Fibroblast of peridontal ligament (primary cell): ENCODE data around the gene JMJD8.

ENCODE experiments used
- DNase-seq: peaks from one replicate; pipeline ENCODE4 v3.0.0-alpha.2; 2010; ENCODE audit errors: extremely low read depth

The JMJD8 gene

GRCh38 chr16:642189-643049 lies 41.7 kb downstream of the JMJD8 start:
- no peak for DNase-seq

- peak; percentile 60 for DNase-seq
These were observed 42.6 kb downstream of the JMJD8 start, which contains the start of gene MCRIP2 for GRCh38 chr16:641326-642188. TSS of gene MCRIP2 (plus strand) at chr16:641828. CDS start at chr16:641992, 164 bp downstream.

GRCh38 chr16:640614-641013 lies 43.5 kb downstream of the JMJD8 start:
- DNase-seq = no peak

DNA sequence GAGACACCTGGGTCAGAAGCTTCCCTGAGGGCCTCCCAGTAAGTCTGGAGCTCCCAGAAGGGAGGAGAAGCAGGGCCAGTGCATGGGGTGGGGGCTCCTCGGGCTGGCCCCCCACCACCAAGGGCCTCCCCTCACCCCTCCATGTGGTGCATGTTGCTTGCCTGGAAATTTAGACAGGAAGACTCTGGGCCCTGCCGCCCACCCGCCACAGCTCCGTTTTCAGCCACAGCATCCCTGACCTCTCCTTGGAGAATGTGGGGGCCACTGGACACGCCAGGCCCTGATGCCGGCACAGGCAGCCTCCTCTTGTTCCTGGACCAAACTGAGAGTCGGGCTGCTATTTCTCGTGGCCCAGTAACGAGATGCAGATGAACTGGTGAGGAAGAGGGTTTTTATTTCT lies 45.3 kb downstream of the JMJD8 start:
- no peak for DNase-seq

GRCh38 chr16:638034-638543 lies 46.0 kb downstream of the JMJD8 start:
- no peak for DNase-seq

GRCh38 chr16:637081-638018 lies 46.8 kb downstream of the JMJD8 start:
- DNase-seq = peak; percentile 82

DNA sequence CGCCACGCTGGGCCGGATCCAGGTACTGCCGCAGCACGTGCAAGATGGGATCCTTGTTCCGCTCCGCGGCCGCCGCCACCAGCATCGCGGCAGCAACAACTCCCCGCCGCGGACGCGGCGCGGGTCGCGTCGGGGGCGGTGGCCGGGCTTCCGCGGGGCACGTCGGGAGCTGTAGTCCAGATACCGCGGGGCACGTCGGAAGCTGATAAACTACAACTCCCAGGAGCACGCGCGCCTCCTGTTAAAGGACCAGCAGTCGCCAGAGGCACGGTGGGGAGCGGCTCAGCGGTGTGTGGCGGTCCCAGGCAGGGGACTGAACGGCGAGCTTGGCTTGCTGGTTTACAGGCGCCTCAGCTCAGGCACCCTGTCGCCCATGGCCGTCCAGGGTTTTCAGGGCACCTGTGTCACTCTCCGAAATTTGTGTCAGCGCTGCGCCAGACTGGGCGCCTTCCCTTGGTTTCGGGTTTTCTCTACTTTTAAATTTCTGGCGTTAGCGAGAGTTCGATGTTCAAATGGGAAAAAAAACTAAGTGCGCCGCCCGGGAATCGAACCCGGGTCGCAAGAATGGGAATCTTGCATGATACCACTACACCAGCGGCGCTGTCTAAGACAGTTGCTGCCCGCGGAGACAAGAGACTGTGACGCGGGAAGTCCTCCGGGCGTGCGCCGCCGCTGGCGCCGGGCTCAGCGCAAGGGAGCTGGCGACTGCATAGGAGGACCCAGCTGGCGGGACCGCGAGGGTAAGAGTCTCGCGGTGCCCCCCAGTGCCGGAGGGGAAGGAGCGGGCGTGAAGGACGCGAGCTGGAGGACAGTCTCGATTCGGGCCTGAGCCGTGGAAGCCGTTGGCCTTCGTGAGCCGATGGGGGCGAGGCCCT lies 47.7 kb downstream of the JMJD8 start, which contains the start of gene METTL26:
Gene METTL26 (minus strand): TSS at position 100 of the 875 bp plus-strand sequence. CDS start 15 bp downstream, at position 85.
- DNase-seq = peak; percentile 91

DNA sequence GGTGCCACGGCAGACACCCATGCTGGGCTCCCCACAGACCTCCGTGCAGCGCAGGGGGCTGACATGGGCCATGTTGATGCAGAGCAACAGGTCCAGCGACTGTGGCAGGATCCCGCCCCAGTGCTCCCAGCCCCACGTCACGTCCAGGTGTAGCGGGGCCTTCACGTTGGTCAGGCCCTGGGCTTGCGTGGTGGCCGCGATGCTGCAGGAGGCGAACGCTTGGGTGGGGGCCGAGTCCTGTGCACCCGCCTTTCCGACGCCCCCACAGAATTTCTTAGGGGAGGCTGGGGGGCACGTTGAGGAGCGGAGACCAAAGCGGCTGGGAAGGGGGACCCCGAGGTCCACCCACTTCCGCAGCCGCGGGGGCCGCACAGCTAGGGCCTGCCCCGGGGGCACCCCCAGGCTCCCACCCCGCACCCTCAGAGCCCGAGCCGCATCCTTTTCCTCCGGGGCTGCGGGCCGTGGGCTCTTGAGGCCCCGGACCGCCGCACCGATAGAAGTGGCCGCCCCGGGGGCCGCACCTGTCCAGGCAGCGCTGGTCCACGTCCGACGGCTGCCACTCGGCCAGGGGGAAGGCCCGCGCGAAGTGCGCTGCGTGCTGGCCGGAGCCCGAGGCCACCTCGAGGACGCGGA lies 48.4 kb downstream of the JMJD8 start:
- DNase-seq = no peak

DNA sequence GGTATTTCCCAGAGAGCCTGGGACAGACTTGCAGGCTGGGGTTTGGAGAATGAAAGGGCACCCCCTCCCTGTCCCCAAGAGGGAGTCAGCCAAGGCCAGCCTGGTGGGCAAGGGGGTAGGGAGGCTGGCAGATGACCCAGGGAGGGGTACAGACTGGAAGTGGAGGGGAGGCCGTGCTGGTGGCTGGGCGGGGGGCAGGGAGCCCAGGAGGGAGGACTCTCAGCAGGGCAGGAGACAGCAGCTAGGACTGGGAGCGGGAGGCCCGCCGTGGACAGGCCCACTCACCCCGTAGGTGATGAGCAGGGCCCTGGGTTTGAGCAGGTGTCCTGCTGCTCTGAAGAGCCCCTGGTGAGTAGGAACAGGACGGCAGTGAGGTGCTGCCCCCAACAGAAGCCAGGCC lies 49.1 kb downstream of the JMJD8 start:
- DNase-seq = no peak

DNA sequence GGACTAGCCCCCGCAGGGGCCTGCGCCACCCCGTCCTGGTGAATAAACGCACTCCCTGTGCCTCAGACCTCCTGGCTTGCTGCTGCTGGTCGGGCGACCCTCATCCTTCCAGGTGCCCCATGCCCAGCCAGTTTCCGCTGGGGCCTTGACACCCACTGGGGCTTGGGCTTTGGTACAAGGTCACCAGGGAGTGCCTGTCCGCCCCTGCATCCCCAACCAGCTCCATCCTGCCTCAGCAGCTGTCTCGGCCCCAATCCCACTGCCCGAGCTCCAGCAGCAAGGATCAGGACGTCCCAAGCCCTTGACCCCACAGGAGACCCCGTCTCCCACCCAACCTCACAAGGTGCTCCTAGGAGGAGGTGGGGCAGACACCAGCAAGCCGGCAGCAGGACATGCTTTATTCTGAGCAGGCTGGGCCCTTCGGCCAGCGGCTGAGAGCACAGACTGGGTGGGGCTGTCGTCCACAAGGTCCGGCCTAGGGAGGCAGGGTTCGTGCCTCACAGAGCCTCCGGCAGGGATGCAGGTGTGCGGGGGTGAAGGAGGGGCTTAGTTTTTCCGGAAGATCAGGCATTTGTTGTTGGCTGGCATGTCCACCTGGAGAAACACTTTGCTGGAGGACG lies 50.0 kb downstream of the JMJD8 start:
- no peak for DNase-seq

GRCh38 chr16:633336-634050 lies 50.6 kb downstream of the JMJD8 start:
- no peak for DNase-seq

DNA sequence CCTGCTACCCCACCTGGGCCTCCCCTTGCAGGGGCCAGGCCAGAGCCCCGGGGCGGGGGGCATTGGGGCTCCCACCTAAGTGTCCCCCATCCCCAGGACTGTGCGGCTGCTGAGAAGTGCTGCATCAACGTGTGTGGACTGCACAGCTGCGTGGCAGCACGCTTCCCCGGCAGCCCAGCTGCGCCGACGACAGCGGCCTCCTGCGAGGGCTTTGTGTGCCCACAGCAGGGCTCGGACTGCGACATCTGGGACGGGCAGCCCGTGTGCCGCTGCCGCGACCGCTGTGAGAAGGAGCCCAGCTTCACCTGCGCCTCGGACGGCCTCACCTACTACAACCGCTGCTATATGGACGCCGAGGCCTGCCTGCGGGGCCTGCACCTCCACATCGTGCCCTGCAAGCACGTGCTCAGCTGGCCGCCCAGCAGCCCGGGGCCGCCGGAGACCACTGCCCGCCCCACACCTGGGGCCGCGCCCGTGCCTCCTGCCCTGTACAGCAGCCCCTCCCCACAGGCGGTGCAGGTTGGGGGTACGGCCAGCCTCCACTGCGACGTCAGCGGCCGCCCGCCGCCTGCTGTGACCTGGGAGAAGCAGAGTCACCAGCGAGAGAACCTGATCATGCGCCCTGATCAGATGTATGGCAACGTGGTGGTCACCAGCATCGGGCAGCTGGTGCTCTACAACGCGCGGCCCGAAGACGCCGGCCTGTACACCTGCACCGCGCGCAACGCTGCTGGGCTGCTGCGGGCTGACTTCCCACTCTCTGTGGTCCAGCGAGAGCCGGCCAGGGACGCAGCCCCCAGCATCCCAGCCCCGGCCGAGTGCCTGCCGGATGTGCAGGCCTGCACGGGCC lies 51.4 kb downstream of the JMJD8 start:
- DNase-seq = no peak

DNA sequence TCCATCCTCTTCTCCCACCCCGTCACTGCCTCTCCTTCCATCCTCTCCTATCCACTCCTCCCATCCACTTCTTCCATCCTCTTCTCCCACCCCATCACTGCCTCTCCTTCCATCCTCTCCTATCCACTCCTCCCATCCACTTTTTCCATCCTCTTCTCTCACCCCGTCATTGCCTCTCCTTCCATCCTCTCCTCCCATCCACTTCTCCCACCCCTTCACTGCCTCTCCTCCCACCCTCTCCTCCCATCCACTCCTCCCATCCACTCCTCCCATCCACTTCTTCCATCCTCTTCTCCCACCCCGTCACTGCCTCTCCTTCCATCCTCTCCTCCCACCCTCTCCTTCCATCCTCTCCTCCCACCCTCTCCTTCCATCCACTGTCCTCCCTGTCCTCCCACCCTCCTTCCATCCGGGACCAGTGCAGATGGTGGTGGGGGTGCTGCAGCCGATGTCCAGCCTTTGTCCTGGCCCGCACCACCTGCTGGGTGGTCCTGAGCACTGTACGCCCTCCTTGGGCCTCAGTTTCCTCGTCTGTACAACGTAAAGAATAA lies 52.3 kb downstream of the JMJD8 start:
- no peak for DNase-seq
